ENCODE measurements around the gene BBS10.
"Not testable (repeated sequence)": the region's sequence is repeated elsewhere in the genome, so short reads cannot be mapped to it uniquely, and the experiment has no call there.

BBS10 gene

DNA sequence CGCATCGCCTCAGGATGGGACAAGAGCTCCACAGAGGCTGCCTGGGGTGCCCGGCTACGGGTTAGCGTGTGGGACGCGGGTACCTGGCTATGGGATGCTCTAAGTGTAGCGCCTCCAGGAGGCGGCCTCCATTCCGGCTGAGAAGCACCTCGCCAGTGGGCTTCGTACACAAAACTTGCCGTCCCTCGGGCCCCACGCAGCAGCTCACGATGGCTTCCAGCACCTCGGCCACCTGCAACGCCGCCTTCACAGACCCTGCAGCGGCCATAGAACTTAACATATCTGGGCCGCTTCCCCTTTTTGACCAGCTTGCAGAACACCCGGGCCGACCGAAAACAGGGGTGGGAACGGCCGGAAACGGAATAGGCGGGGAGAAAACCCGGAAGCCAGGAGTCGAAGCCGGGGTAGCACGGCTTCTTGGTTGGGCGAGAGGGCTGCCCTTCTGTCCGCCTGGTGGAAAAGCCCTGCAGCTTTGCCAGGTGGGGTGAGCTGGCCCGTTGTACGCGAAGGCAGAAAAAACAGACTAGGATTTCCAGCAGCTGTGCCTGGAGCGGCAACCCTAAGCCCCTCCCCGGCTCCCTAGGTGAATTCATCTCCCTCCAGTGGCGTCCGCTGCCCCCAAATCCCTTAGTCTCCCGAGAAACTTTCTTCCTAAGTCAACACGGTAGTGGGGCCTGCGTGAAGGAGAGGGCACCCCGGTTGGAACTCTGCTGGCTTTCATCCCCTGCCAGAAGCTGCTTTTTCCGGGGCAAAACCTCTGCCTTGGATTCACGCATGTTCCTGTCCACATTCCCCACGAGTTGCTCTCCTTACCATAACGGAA is at the start of gene BBS10:
Gene BBS10, minus strand, starts transcription at position 337 of the 823 bp plus-strand sequence. Its CDS starts 57 bp downstream, at position 280.
- peak; percentile 86 to 95 for DNase-seq

DNA sequence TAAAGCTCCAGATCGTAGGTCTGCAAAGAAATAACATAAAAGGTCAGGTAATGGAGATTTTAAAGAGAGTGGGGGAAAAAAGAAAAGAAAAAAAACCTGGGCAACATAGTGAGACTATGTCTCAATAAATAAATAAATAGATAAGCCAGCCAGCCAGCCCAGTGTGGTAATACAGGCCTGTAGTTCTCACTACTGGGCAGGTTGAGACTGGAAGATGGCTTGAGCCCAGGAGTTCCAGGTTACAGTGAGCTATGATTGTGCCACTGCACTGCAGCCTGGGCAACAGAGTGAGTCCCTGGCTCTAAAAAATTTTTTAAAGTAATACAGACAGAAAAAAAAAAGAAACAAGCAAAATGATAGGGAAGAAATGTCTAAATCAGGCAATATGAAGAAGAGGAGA is 43.2 kb upstream of the BBS10 start:
- no peak for DNase-seq

DNA sequence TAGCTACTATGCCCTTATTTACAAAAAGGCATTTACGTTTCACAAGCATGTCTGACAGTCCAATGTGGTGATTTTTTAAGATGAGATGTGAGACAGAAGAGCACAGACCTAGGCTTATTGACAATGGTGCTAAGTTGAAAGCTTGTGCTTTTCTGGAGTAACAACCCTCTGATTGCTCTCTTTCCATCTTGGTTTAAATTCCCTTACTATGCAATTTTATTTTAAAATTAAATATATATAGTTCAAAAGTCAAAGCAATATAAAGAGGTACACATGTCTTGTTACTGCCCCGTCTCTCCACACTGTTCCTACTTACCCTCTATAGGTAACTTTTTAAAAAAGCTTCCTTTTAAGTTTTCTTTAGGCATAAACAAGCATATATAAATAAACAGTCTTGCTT is 39.4 kb upstream of the BBS10 start:
- DNase-seq: no peak

DNA sequence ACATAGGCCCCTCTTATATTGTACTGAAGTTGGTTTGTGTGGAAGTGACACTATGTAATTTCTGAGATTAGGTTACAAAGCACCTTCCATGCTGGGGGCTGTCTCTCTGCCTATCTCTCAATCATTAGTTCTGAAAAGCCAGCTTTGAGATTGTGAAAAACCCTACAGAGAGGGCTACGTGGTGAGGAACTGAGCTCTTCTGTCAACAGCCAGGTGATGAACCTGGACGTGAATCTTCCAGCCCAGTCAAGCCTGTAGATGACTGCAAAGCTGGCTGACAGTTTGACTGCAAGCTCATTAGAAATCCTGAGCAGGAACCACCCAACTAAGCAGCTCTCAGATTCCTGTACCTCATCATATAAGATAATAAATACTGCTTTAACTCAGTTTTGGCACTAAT is 36.3 kb upstream of the BBS10 start:
- DNase-seq: no peak

DNA sequence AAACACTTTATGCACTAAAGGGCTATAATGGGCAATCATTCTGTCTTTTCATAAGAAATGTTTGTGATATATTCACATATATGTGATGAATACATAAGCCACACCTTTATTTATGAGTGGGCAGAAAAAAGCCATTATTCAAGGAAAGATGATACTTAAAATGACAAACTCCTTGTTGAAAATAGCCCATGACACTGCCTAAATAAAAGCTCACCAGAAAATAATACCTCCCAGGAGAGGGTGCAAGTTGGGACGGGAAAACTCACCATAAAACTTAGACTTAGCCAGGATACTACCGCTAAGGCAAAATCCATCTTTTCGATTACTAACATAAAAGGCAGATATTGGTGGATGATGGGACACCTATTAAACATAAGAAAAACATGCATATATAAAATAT is 35.8 kb upstream of the BBS10 start:
- DNase-seq: no peak

DNA sequence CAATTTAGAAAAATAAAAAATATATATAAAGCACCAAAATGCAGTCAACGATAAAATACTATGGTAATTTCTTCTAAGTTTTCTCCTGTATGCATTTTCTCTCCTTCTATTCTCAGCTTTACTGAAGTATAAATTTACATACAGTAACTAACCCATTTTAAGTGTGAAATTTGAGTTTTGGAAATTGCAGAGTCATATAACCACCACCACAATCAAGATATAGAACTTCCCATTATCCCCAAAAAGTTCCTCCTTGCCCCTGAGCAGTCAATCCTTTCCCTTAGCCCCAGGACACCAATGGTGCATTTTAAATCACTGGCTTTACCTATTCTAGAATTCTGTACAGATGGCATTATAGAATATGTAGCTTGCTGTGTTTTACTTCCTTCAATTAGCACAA is 31.0 kb upstream of the BBS10 start:
- DNase-seq: no peak

DNA sequence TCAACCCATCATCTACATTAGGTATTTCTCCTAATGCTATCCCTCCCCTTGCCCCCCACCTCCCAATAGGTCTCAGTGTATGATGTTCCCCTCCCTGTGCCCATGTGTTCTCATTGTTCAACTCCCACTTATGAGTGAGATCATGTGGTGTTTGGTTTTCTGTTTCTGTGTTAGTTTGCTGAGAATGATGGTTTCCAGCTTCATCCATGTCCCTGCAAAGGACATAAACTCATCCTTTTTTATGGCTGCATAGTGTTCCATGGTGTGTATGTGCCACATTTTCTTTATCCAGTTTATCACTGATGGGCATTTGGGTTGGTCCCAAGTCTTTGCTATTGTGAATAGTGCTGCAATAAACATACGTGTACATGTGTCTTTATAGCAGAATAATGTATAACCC is 28.7 kb upstream of the BBS10 start:
- DNase-seq: not testable (repeated sequence)

DNA sequence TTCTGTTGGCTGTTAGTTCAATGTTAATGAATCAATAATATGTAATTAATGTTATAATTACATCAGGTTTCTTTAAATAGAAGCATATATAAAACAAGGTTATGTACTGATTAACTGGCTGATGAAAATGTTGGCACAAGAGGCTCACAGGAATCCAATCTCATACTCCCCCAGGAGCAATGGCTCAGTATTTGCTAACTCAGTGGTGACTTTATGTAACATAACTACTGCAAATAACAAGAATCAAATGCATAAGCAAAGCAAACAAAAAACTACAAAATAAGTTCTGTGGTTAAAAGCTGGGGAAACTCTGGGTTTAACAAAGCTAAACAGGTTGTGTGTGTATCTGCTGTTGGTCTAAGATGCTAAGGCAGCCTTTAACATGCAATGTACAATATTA is 27.7 kb upstream of the BBS10 start:
- DNase-seq: no peak

DNA sequence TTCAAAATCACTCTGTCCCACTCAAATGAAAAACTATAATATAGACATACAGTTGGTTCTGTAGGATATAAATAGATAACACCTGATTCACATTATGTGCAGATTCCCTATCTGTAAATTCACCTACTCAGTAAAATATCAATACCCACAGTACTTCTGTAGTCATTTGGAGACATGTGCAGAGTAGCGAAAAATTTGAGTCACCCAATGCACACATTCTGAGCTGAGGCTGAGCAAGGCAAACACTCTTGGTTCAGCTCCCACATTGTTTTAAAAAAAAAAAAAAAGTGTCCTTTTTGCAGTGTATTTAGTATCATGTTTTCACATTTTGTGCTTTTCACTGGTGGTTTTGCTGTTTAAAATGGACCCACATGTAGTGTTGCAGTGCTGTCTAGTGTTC is 27.3 kb upstream of the BBS10 start:
- DNase-seq: no peak

DNA sequence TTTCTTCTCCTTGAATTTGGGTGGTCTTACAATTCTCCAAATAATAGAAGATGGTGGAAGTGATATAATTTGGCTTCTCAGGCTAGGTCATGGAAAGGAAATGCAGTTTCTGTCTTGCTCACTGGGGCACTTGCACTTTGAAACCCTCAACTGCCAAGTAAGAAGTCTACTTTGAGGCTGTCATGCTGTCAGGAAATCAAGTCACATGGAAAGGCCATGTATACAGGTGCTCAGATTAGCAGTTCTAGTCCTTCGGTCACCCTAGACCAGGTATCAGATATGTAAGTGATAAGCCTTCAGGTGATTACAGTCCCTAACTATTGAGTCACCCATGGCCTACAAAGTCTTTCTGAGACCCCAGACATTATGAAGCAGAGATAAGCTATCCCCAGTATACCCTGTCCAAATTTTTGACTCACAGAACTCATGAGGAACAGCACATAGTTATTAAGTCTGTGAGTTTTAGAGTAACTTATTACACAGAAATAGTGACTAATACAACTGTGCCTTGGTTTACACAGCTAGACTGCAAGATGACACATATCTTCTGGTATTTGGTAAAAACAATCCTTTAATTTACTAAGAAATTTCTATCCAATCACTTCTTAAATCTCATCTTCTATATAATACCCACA is 26.3 kb upstream of the BBS10 start:
- no peak for DNase-seq

DNA sequence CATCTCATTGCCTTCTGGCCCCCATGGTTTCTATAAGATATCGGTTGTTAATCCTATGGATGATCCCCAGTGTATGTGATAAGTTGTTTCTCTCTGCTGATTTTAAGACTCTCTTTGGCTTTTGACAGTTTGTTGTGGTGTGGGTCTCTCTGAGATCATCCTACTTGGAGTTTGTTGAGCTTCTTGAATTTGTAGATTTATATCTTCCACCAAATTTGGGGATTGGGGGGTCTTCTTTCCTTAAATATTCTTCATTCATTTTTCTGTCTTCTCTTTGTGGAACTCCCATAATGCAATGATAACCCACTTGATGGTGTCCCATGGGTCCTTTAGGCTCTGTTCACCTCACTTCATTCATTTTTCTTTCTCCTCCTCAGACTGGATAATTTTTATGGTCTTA is 20.0 kb upstream of the BBS10 start:
- no peak for DNase-seq

DNA sequence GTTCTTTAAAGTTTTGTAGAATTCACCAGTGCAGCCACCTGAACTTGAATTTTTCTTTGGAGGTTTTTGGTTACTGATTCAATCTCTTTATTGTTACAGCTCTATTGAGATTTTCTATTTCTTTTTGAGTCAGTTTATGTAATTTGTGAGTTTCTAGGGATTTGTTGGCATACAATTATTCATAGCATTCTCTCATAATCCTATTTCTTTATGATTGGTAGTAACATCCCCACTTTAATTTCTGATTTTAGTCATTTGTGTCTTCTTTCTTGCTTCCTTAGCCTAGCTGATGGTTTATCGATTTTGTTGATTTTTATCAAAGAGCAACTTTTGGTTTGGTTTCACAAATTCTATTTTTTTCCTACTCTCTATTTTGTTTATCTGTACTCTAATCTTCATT is 17.9 kb upstream of the BBS10 start:
- DNase-seq: no peak

DNA sequence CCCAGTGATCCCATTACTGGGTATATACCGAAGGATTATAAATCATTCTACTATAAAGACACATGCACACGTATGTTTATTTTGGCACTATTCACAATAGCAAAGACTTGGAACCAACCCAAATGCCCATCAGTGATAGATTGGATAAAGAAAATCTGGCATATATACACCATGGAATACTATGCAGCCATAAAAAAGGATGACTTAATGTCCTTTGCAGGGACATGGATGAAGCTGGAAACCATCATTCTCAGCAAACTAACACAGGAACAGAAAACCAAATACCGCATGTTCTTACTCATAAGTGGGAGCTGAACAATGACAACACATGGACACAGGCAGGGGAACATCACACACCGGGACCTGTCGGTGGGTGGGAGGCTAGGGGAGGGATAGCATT is 15.9 kb upstream of the BBS10 start:
- DNase-seq: not testable (repeated sequence)

DNA sequence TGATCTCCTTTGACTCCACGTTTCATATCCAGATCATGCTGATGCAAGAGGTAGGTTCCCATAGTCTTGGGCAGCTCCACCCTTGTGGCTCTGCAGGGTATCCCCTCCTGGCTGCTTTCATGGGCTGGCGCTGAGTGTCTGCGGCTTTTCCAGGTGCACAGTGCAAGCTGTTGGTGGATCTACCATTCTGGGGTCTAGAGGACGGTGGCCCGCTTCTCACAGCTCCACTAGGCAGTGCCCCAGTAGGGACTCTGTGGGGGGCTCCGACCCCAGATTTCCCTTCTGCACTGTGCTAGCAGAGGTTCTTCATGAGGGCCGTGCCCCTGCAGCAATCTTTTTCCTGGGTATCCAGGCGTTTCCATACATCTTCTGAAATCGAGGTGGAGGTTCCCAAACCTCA is 12.1 kb upstream of the BBS10 start:
- no peak for DNase-seq

DNA sequence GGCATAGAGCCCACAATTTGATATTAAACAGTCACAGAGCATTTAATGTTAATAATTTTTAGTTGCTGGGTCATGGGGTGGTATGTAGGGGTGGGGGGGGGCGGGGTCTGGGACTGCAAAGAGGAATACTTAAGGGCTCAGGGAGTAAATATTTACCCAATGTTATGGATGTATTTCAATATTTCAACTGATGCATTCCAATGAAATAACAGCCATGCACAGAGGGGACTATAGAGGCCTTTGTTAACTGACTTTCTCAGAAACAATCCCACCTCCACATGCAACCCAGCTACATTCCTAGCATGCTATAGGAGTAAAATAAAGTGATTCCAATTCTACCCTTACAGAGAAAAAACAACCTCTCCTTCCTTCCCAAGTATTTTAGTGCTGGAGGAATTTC is 7.9 kb upstream of the BBS10 start:
- DNase-seq: no peak

DNA sequence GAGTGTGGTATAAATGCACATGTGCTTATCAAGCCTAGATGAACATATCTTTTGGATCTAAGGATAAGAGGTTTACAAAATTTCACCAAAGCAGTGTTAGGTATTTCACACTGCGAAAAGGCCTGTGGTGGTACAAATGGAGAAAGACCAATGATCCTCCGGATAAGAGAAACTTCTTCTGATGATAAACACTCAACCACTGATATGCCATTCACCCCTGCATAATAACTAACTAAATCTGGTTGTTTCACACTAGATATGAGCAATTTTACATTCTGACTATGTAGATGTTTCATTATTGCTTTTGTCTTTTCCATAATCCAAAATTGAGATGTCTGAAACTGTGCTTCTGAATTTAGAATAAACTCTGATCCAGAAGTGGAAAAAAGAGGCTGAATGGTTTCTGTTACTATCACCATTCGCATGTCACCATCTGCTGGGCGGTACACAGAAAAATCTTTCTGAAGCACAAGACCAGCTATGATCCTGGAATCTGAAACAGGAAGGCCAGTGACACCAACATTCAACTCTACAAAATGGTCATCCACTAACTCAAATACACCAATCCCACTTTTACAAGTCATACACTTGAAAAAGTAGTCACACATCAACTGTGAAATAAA is 1.3 kb downstream of the BBS10 start:
- peak; percentile 9 to 49 for DNase-seq

DNA sequence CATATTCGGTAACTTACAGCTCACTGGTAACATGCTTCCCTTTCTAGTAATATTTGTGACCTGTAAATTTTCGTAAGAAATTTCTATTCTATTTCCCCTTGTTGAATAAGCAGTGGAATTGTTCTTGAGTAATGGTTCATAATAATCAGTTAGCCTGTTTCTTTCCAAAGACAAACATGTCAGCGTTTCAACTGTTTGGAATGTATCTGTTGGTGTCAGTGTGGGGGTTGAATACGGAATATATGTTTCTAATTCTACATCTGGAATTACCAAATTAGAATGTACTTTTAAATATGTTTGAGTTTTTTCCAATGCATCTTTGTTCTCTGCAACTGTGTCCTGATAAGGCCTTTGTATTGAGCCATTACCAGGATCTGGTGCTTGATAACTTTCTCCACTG is 2.0 kb downstream of the BBS10 start:
- DNase-seq: no peak

DNA sequence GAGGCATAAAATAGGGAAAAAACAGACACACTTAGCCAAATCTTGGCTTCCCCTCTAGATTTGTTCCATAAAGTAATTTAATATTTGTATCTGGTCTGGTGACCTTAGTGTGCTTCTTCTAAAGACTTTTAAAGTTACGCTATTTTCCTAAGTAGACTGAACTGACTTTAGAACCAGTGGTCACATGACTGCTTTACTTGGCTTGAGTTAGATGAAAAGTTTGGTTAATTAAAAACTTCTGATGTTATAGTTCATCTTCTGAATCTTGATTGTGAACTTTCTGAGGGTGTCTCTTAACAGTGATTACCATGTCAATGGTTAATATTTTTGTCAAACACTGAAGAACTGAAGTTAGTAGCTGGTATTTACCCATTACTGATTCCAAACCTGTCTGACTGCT is 2.6 kb downstream of the BBS10 start:
- no peak for DNase-seq

DNA sequence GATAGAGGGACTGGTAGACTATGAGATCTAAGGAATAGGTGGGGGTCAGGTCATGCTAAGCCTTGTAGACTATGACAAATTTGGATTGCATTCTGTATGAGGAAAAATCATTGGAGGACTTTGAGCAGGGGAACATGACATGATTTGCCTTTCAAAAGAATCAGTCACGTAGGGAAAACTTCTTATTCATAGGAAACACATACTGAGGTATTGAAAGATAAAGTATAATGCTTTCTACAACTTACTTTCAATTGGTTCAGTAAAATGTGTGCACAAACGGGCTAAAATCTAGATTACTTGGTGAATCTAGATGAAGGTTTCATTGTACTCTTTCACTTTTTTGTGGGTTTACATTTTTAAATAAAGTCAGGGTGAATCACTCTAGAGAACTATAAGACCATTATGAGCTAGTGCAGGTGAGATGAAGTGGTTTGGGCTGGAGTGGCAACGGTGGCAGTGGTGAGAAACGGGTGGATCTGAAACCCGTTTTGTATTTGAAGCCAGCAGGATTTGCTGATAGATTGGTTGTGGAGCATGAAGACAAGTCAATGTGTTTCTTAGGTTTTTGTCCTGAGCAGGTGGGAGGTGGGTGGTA is 6.7 kb downstream of the BBS10 start:
- no peak for DNase-seq

DNA sequence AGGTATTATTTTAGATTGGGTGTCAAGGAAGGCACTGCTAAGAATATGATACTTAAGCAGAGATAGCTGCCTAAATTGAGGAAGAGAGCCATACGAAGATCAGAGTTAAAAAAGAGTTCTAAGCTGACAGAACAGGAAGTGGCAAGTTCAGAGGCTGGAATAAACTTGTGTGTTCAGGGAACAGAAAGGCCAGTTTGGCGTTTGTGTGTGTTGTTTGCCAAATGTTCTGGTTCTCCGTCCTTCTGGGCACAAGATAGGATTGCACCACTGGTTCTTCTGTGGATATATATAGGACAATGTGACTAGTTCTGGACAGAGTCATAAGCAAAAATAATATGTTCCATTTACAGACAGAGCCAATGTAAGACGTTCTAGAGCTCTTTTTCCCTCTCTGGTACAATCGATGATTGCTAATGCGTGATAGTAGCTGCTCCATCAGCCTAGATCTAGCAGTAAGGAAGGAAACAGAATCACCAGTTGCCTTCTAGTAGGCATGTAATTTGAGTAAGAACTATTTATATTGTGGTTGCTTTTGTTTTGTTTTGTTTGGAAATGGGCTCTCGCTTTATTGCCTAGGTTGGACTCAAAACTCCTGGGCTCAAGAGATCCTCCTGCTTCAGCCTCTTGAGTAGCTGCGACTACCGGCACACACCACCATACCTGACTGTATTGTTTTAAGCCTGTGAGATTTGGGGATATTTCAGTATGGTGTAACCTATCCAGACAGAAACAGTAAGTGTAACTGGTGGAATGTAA is 7.4 kb downstream of the BBS10 start:
- DNase-seq: no peak

DNA sequence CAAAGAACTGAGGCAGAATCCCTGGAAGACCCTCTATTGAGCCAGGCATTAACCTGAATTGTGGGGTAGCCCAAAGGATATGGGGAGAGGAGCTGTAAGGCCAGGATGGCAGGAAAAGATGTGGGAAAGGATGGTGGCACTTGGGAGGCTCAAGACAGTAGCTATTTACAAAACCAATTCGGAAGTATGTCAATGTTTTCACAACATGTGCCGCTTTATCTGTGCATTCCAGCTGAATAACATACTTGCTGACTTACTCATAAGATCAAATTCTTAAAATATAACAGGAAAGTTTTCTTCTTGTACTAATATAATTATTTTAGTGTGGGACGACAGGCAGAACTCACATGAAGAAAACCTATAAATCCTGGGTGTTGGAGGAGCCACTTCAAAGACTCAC is 10.6 kb downstream of the BBS10 start:
- no peak for DNase-seq

DNA sequence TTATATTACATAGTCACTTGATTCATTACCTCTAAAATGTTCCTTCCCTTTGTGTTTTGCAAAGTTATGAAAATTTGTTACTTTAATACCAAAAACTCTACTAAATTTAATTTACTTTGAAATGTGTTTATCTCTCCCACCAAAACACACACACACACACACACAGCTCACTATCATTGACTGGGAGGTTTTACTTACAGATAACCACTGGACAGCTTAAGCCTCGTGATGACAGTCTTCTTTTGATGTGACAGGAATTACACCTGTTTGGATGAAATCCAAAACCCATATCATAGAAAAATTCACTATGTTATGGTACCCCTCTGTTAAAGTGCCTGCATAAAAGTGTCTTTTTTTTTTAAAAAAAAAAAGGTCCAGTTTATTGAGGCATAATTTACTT is 15.6 kb downstream of the BBS10 start:
- DNase-seq: no peak

DNA sequence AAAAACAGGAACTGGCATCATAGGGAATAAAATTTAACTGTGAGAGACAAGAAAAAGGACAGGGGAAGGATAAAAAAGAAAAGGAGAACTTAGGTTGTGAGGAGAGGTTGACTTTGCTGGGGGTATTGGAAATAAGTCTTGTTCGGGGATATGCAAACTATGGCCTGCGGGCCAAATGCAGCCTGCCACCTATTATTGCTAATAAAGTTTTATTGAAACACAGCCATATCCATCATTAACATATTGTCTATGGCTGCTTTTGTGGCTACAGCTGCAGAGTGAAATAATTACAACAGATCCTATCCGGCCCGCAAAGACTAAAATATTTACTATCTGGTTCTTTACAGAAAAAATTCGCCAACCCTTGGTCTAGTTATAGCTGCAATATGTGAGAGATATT is 18.6 kb downstream of the BBS10 start:
- DNase-seq: no peak
